GM19023 (cell line): ENCODE data around the gene RNF26.

ENCODE experiments used
- ATAC-seq: cut with Tn5 transposase; IDR thresholded peaks from one replicate; pipeline ENCODE4 v1.9.1; 2021; ENCODE audit warnings: mild to moderate bottlenecking, moderate library complexity; ENCODE audit not compliant: unreplicated experiment

The RNF26 gene

DNA sequence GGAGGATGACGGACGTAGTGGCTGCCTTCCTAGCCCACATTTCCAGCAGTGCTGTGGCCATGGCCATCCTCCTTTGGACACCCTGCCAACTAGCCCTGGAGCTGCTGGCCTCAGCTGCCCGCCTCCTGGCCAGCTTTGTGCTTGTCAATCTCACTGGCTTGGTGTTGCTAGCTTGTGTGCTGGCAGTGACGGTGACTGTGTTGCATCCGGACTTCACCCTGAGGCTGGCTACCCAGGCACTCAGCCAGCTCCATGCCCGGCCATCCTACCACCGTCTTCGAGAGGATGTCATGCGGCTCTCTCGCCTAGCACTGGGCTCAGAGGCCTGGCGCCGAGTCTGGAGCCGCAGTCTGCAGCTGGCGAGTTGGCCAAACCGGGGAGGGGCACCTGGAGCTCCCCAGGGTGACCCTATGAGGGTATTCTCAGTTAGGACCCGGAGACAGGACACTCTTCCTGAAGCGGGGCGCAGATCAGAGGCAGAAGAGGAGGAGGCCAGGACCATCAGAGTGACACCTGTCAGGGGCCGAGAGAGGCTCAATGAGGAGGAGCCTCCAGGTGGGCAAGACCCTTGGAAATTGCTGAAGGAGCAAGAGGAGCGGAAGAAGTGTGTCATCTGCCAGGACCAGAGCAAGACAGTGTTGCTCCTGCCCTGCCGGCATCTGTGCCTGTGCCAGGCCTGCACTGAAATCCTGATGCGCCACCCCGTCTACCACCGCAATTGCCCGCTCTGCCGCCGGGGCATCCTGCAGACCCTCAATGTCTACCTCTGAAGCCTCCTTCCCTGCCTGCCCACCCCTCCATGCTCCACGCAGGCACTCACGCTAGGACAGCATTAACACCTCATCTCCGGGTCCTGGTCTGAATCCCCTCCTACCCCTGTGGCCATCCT, 1.6 kb downstream of the RNF26 start:
- no peak for ATAC-seq

DNA sequence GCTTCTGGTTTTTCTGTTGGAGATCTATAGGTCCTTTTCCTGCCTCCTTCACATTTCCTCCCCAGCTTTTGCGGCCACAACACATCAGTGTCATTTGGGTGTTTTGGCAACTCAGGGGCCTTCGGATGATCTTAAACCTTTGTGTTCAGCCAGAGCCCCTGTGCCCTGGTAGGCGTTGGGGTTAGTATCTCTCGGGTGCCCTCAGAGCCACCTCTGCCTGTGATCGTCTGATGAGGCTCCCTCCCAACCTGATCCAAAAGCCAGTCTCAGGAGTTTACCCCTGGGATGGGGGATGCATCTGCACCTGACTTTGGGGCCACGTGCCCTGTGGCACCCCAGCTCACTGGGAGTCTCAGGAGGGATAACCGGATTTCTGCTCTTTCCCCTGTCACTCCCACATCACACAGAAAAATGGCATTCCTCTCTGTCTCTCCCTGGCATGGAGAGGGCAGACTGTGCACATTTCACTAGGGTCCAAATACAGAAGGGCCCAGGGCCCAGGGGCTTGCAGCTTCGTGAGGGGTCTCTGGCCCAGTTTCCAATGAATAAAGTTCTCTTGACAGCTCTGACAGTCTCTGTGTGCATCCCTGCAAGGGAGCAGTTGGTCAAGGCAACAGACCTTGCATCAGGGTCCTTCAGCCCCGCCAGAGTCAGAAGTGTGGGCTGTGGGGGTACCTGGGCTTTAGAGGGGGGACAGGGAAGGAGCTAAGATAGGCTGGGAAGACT, 2.6 kb downstream of the RNF26 start:
- ATAC-seq, result no peak

DNA sequence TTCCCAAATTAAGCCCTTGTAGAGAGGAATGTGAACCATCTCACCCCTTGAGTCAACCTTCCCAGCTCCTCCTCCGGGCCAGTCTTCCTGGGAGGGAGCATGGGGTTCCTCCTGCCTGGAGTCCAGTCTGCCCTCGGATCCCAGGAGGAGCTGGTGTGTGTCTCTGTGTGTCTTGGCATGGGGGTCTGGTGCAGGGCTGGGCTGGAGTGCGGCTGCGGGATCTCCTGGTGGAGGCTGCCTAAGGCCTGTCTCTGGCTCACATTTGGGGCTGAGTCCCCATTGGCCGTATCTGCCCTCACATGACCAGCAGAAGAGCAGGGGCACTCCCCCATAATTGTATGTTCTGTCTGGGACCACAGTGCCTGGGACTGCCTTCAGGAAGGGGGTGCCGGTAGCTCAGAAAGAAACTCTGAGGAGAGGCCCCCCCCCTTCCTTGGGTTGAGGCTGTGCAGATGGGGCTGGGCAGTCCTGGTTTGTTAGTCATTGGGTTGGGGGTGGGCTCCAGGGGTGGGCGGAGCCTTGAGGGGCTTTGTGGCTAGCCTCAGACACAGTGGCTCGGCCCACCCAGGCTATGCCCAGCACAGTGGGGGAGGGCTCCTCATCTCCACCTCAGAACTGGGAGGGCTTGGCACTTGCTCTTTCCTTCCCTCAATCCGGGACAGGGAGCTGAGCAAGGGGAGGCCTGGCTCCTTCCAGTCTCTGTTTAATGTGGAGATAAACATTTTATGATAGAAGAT, 3.4 kb downstream of the RNF26 start:
- no peak for ATAC-seq

- no peak for ATAC-seq
These were observed 4.1 kb downstream of the RNF26 start for GRCh38 chr11:119338318-119338890.

DNA sequence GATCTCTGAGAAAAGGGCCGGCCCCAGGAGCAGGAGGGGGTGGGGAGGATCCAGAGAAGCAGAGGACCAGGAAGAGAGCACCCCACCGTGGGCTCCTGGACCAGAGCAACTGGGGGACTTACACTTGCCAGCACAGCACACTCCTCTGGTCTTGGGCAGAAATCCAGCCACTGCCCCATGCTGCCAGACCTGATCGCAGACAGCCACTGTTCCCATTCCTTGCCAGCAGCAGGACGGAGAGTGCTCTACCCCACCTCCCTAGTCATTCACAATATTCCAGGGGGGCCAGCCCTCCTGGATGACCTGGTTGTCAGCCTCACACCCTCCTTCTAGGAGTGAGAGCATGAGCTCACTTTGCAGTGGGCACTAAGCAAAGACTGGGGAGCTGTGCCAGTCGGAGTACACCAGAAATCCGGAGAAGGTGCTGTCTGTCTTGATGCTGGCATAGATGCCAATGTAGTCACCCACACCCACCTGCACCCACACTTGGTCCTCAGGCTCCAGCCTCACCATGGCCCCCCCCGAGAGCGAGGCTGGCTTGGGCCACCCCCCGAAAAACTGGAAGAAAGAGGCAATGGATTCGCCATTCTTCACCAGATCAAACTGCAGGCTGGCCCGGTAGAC, 4.8 kb downstream of the RNF26 start:
- ATAC-seq, result no peak

DNA sequence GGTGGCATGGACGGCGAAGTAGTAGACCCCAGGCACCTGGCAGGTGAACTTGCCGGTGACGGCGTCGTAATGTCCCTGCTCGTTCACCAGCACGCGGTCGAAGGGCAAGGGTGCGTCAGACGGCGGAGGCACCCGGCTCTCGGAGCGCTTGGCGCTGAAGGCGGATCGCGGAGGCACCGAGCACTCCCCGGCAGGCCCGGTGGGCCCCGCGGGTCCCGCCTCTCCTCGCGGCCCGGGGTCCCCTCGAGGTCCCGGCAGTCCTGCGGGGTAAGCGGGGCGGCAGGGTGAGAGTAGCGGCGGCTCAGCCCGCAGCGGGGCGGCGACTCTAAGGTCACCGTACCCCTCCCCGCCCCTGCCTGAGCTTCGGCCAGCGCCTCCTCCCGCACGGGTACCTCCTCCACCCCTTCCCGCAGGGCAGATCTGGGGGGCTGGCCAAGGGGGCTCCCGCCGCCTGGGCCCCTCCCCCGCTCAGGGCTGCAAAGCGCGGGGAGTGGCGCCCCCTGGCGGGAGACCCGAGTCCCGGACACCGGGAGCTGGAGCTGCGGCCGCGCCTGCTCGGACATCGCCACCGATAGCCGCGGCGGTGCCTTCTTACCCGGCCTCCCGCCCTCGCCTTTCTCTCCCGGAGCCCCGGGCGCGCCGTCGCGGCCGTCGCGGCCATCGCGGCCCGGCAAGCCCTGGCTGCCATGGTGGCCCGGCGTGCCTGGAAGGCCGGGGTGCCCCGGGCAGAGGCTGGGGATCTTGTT, 5.4 kb downstream of the RNF26 start:
- ATAC-seq, result no peak

DNA sequence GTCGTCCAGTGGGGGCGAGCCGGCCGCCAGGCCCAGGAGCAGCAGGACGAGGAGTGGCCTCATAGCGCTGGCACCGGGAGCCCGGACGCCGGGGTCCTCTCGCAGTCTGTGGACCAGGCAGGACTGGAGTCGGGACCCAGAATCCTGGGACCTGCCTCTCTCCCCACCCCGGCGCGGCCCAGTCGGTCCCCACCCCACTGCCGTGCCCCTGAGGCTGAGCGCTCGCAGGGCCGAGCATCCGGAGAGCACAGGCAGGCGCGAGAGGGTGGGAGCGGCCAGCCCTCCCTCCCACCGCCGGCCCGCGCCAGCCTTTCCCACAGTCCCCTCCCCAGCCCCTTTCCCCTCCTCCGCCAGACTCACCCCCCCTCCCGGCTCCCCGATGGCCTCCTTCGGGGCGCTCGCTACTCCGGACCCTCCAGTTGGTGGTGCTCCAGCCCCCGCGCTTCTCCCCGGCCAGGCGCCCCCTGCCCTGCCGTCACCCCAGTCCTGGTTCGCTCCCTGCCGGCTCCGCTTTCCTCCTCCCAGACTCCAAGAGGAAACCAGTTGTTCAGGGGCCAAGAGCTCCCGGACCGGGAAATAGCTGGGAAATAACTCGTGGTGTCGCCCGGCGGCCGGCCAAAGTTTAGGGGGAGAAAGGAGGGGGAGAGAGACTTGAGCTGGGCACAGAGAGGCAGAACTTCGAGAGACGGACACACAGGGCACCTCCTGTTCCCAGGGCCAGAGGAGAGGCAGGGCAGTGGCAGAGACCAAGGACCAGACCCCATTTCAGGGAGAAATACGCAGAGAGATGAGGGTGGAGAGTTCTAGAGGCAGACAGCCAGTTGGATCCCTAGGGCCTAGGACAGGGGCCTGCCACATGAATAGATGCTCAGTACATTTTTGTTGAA, 6.3 kb downstream of the RNF26 start, which contains the start of gene C1QTNF5:
Gene C1QTNF5, minus strand, starts transcription at position 549 of the 887 bp plus-strand sequence. Its CDS starts 486 bp downstream, at position 63.
- ATAC-seq, result no peak

DNA sequence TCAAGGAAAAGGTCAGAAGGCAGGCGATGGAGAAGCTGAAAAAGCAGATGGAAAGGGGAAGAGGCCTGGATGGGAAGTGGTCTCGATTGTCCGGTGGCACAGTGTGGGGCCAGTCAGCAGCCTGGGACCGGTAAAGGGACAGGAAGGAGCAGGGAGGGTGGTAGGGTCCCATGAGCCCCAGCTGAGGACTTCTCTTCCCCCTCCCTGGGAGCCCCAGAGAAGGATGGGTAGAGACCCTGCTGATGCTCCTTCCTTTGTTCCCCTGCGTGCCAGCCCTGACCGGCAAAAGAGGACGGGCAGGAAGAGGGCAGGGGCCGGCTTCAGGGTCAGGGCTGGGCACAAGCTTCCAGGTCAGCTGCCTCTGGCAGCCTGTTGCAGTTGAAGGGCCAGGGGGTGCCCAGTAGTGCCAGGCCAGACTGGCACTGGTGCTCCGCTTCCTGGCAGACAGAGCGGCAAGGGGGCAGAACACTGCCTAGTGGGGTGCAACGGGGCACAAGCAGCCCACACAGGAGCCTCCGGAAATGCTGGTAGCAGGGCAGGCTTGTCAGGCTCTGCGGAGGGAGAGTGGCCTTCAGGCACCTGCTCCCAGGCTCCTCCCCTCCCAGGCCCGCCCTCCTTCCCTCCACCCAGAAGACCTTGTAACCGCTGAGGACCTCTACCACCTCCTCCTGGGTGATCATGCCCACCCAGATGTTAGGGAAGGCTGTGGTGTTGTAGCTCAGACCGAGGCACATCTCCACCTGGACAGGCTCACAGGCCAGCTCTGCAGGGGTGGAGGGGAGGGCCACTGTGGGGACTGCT, 7.1 kb downstream of the RNF26 start:
- no peak for ATAC-seq

DNA sequence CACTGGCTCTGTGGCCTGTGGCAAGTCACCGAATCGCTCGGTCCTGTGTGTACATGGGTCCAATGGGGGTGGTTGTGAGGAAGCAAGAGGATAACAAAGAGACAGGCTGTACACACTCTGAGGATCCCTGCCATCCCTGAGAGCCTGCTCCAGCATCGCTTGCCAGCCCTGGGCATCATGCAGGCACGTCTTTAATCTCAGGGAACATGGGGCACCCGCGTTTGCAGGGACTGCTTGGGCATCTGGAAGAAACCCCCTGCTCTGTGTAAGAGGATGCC, 7.6 kb downstream of the RNF26 start:
- ATAC-seq, result no peak

- no peak for ATAC-seq
These were observed 8.2 kb downstream of the RNF26 start for GRCh38 chr11:119342362-119343130.

DNA sequence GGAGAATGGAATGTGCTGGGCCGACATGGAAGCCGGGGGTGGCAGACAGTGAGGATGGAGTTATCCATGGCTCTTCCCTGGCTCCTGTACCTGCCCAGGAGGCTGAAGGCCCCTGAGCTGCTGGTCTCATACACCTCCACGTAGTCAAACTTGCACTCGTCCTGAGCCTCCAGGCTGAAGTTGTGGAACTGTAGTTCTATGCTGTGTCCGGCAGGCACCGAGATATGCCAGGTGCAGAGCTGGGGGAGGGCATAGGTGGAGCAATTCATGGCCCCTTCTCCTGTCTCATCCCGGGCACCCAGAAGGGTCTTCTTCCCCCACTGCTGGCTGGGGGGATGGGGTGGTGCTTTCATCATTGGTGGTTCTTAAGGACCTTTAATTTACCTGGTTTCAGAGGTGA, 9.4 kb downstream of the RNF26 start:
- no peak for ATAC-seq

GRCh38 chr11:119344291-119345010, 10.1 kb downstream of the RNF26 start:
- ATAC-seq, result no peak

GRCh38 chr11:119345685-119346084, 11.4 kb downstream of the RNF26 start:
- no peak for ATAC-seq

DNA sequence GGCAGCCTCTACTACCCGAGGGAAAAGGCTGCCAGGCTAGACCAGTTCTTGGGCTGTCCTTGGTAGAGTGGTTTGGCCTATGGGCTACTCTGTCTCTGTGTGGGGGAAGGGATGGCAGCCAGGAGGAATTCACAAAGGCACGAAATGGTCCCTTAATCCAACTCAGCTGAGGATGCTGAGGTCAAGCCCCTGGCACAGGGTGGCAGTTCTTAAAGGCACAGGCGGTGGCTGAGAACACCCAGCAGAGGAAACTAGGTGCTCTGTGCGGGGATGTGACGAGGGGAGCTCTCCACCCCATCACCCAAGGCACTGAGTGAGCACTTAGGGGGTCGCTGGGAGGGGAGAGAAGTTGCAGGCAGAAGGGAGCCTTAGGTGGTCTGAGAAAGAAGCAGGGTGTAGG, 12.3 kb downstream of the RNF26 start, which contains the start of gene MFRP:
Gene MFRP, minus strand, starts transcription at position 101 of the 400 bp plus-strand sequence. CDS start 192 bp downstream, outside the sequence.
- ATAC-seq, result no peak

DNA sequence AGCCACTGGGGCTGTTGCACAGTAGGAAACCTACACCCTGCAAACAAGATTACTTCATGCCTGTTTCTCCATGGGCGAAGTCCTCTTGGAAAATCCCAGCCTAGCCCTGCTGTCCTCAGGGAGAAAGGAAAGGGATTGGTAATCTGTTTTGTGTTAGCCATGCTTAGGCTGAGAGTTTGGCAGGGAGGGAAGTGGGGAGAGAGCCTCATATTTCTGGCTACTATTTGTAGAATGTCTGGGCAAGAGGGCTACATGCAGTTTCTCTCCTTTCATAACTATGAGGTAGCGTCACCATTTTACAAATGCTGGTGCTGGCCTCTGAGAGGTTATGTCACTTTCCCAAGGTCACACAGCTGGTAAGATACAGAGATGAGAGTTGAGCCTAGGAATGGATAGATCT, 12.9 kb downstream of the RNF26 start:
- no peak for ATAC-seq

DNA sequence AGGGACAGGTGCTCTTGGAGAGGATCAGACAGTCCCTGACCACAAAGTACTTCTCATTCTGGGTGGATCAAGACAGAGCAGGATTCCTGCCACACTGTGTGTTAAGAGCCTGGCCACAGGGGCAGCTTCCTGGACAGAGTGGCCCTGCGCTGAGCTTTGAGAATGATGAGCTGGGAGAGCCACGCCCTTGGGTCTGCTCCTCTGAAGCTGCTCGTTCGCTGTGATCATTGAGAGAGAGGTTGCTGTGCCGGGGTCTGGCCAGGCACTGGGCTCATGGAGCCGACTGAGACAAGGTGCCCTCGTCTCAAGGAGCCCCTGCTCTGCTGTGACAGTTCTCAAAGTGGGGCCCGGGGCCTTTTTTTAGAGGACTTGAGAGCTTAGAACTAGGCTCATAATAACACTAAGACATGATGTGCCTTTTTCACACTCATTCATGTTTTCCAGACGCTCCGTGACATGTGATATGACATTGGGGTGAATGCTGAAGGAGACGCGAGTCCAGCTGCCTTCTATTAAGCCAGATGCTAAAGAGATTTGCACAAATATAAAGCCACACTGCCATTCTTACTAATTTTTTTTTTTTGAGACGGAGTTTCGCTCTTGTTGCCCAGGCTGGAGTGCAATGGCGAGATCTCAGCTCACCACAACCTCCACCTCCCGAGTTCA, 13.7 kb downstream of the RNF26 start:
- ATAC-seq, result no peak
